ENCODE data around the gene UPF2.
A peak's percentile ranks its signal among the peaks of the same experiment; 100 is the strongest.
"Not testable (repeated sequence)": the region's sequence is repeated elsewhere in the genome, so short reads cannot be mapped to it uniquely, and the experiment has no call there.

Gene UPF2

DNA sequence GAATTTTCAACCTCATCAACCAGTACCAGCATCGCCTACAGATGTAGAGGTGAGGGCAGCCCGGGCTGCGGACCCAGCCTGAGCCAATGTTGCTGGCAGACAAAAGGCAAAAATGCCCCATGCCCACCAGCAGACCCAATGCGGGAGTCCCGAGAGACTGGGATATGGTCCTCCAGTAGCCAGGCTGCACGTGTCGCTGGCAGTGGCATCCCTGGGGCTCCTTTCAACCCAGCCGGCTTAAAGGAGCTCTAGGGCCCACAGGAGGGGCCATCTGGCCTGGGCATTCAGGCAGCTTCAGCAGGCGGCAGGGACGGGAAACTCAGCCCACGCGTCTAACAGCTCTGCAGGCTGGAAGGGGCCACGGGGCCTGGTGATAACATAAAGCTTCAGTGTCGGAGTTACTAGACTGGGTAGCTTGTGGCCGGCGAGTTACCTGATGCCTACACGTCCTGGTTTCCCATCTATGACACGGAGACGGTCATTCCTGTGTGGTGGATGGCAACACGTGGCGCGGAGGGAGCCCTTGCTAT, 148.8 kb downstream of the UPF2 start:
- H3K4me3 ChIP-seq, result no peak overlapping the region
- no peak overlapping the region for H3K27ac ChIP-seq

DNA sequence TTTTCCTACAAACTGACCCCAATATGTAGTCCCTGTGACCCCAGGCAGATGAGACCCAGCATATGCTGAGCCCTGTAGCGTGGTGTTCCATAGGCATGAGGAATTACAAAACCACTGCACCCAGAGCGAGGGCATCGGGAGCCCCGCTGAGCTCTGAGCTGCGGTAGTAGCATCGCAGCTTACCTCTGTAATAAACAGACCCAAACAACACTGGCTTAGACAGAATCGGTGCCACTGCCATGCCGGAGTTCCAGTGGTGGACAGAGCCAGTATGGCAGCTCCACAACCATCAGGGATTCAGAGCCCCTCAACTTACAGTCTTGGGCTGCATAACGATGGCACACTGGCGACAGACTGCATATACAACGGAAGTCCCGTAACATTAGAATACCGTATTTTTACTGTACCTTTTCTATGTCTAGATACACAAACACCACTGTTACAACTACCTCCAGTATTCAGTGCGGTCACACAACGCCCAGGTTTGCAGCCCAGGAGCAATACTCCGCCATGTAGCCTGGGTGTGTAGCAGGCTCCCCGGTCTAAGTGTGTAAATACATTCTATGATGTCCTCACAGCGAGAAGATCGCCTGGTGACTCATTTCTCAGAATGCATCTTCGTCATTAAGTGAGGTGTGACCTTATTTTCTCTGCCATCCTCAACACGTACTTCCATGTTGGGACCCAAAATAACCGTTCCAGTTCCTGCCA, 150.7 kb downstream of the UPF2 start:
- Histone ChIP-seq H3K27ac (no peak overlapping the region), H3K4me3 (no peak overlapping the region)

DNA sequence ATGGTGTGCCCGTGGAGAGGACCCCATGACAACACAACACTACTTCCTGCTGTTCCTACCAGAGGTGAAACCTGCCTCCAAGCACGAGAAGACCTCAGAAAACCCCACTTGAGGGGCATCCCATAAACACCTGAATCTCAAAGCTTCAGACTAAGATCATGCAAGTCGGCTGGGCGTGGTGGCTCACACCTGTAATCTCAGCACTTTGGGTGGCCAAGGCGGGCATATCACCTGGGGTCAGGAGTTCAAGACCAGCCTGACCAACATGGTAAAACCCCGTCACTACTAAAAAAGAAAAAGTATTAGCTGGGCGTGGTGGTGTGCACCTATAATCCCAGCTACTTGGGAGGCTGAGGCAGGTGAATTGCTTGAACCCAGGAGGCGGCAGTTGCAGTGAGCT, 153.3 kb downstream of the UPF2 start:
- not testable (repeated sequence) for H3K27ac ChIP-seq, H3K4me3 ChIP-seq

DNA sequence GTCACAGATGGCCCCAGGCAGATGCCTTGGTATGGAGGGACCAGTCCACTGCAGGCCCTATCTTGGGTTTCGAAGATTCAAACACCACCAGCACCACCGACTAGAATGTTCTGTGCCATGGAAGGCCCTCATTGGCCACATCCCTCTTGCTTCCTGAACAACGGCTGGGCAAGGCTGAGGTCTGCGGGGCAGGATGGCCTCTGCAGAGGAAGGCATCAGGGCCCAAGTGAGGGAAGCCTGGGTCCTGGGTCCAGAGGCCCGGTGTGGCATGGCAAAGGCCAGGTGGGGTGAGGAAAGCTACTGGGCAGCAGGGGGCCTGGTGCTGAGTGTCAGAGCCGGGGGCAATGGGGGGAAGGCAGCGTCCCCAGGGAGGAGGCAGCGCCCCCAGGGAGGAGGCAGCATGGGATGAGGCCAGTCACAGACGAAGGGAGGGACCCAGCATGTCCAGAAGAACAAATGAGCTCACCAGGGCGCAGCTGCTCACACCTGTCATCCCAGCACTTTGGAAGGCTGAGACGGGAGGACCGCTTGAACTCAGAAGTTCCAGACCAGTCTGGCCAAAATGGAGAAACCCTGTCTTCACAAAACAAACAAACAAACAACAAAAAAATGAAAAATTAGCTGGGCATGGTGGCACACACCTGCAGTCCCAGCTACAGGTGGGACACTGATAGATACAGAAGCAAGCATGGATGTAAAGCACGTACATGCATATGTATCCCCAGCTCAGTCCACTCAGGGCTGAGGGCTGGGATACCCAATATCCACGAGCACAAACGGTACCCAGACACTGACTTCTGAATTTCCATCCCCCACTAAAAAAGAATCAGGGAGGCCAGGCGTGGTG, 155.0 kb downstream of the UPF2 start:
- Histone ChIP-seq H3K27ac (no peak overlapping the region), H3K4me3 (no peak overlapping the region)

DNA sequence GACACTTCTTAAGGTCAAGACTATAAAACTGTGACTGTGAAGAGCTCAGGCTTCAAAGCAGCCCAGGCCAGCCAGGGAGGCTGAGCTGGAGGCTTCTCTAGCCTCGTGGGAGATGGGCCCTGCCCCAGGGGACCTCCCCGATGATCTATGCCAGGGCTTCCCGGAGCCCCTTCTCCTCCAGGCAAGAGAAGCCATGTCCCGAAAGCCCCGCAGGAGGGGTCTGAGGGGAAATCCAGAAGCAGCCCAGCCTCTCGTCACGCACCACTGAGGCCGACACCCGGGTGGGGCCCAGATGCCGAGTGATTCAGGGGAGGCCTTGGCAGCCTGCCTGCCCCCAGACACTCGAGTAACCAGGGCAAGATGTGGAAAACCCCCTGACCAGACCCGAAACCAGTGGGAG, 155.8 kb downstream of the UPF2 start:
- no peak overlapping the region for H3K27ac ChIP-seq
- no peak overlapping the region for H3K4me3 ChIP-seq

DNA sequence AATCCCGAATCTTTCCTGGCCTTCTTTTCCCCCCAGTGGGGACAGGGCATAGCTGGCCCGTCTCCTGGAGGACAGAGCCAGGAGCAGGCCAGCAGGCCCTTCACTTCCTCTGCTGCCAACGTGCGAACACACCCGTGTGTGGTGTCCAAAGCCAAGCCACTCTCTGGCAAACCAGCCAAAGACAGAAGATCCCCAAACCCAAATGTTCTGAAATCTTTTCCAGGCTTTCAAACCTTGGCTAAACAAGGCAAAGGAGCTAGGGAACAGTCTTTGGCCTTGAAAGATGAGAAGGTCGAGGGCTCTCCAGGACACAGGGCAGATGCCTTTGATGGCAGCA, 156.5 kb downstream of the UPF2 start:
- no peak overlapping the region for H3K4me3 ChIP-seq
- no peak overlapping the region for H3K27ac ChIP-seq

DNA sequence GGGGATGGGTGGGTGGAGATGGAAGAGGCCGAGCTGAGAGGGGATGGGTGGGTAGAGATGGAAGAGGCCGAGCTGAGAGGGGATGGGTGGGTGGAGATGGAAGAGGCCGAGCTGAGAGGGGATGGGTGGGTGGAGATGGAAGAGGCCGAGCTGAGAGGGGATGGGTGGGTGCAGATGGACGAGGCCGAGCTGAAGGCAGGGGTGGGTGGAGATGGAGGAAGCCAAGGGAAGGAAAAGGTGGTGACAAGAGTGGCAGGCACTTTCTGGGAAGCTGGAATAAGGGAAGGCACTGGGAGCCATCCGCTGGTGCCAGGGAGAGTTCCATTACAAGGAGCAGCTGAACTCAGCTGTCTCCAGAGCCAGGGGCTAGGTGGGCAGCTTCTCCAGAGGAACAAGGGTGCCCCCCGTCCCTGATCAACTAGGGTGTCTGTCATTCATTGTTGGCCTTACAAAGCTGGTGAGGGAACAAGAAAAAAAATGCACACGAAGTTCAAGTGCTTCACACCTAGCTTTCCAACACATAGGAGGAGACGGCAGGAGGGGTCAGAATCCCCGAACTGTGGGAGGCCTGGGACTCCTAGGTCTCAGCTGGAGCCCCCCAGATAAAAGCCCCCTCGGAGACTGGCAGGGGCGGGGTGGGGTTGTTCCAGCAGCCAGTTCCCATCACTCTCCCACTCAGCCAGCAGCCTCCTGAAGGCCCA, 157.0 kb downstream of the UPF2 start:
- Histone ChIP-seq H3K27ac (no peak overlapping the region), H3K4me3 (no peak overlapping the region)

DNA sequence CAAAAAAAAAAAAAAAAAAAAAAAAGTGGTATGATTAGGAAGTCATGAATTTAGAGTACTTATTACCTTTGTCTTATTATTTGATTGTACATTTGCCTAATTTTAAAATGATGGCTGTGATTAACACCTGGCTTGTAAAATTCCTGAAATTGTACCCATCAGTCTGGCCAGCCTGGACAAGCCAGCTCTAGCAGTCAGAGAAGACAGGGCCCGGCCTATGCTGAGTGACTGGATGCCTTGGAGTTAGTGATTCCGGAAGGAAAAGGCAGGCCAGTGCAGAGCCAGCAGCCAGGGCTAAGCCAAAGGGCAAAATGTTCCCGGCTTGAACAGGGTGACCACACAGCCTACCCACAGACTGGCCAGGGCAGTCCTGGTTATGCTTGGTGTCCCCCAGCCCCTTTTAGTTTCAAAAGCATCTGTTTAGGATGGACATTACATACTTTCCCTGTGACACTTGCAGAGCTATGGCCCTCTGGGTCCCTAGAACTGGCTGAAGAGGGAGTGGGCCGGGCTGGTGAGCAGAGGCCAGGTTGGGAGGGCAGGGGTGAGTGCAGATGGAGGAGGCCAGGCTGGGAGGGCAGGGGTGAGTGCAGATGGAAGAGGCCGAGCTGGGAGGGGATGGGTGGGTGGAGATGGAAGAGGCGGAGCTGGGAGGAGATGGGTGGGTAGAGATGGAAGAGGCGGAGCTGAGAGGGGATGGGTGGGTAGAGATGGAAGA, 157.7 kb downstream of the UPF2 start:
- H3K27ac ChIP-seq, result peak overlapping the region in 1 of 21 experiments; percentile 17
- no peak overlapping the region for H3K4me3 ChIP-seq

DNA sequence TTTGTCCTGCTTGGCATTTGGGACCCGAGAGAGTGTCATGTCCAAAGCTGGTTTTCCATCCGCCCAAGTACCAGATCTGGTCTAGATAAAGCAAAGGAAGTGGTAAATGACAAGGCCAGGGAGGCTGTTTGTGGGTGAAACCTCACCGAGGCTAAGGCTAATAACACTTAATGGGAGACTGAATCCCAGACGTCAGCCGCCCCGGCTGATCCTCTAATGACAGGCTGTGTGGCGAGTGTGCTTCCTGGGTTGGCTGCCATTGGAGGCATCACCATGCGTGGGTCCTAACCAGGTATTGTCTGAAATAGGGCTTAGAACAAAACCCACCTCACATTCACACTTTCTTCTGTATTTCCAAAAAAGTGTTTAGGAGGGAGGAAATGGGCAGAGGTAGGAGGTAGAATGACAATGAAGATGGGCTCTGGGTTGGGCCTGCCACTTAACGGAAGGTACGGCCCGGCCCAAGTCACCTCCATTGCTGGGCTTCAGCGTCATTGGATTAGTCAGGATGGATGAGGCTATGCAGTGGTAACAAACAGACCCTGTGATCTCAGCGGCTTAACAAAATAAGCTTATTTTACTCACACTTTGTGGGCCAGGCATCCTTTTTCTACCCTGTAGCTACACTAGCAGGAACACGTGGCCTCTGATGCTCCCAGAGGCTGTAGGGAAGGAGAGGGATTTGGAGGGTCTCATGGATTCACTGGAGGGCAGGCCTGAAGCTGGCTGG, 159.8 kb downstream of the UPF2 start:
- Histone ChIP-seq H3K27ac (peak overlapping the region in 1 of 21 experiments; percentile 48), H3K4me3 (no peak overlapping the region)

DNA sequence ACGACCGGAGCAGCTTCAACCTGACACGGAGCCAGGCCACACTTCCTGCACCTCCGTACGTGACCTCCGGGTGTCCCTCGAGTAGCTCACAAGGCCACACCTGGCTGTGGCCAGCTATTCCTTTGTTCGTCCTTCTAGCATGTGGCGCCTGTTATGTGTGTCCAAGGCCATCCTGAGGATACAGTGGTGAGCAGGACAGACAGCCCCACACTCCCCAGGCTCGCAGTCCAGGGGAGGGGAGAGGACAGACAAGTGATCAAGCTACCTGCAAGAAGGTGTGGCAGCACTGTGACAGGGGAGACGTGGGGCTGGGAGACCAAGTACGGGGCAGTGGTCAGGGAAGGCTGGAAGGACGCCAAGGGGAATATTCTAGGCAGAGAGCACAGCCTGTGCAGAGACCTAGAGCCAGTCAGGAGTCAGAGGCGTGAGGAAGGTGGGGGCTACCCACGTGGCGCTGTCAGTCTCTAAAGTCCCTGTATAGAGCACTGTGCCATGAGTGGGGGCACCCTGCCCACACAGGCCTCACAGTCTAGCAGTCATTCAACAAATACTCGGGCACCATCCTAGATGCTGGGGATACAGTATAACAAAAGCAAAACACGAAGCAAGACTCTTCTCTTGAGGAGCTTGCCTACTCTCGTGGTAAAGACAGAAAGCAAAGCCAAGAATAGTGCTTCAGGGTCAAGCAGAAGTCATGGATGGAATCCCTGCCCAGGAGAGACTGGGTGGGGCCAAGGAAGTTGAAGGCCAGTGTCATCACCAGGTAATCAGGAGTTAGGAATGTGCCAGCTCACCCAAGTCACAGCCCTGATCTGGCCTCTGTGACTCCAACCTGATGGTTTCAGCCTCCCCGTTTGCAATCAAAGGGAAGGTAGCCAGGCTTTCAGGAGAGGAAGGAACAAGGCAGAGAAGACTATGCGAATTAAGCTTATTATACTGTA, 160.9 kb downstream of the UPF2 start:
- peak overlapping the region in 1 of 21 experiments; percentile 4 for H3K27ac ChIP-seq
- no peak overlapping the region for H3K4me3 ChIP-seq

DNA sequence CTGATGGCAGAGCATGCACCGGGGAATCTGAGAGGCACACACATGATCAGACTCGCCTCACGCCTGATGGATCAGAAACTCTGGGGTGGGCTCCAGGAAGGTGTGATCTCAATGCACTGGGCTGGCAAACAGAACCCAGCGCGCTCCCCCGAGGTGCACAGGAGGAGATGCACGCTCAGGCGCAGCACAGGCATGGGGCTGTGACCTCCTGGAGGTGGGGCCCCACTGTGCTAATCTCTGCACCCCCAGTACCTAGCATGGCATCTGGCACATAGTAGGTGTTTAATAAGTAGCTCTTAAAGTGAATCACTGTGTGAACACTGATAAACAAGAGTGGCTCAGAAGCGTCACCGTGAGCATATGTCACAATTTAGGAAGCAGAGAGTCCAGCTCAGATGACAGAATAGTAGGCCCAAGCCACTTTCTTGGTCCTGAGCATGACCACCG, 161.6 kb downstream of the UPF2 start:
- H3K27ac ChIP-seq, result peak overlapping the region in 2 of 21 experiments; percentile 4 to 66

DNA sequence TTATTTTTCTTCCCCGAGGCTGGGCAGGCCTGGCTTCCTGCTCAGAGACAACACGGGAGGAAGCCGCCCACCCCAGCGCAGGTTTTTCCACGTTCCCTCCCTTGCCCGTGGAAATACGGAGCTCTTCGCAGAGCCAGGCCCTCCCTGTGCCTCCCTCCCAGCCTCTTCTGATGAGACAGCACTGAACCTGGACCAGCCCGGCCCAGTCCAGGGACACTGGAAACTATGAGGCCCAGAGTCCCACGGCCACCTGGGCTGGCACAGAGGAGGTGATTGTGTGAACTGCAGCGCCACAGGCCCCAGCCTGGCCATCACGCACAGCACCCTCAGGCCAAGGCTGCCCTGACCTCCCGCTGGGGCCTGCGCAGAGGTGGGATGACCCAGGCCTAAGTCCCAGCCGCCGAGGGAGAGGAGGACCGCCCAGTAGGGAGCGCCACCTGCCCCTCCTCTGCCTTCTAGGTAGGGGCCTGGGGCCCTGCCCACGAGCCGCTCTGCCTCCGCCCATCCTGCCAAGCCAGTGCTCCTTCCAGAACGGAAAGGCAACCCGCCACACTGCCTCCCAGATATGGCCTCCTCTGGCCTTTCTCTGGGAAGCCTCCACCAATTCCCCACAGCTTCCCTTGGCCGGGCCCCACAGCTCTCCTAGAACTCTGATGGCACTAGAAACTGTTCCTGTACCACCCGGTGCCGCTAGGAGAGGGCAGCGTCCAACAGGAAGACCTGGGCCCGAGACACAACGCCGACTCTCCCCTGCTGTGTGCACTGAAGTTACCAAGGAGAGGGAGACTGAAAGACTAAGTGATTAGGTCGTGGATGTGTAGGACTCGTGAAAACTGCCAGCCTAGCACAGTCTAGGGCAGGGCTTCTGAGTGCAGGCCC, 162.2 kb downstream of the UPF2 start:
- Histone ChIP-seq H3K4me3 (no peak overlapping the region), H3K27ac (peak overlapping the region in 6 of 21 experiments; percentile 5 to 66 (median 20))

More for the DNA sequence above, 161.6 kb downstream of the UPF2 start:
- no peak overlapping the region for H3K4me3 ChIP-seq

DNA sequence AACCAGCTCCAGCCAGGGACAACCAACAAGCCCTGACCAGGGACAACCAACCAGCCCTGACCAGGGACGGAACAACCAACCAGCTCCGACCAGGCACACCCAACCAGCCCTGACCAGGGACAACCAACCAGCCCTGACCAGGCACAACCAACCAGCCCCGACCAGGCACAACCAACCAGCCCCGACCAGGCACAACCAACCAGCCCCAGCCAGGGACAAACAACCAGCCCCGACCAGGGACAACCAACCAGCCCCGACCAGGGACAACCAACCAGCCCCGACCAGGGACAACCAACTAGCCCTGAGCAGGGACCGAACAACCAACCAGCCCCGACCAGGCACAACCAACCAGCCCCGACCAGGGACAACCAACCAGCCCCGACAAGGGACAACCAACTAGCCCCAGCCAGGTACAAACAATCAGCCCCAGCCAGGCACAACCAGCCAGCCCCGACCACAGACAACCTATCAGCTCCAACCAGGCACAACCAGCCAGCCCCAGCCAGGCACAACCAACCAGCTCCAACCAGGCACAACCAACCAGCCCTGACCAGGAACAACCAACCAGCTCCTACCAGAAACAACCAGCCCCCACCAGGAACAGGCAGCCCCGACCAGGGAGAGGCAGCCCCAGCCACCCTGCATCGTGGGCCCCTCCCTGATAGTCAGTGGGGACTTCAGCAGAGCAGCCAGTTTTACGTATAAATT, 163.1 kb downstream of the UPF2 start:
- H3K27ac ChIP-seq, result peak overlapping the region in 3 of 21 experiments; percentile 10 to 66 (median 41)
- no peak overlapping the region for H3K4me3 ChIP-seq

DNA sequence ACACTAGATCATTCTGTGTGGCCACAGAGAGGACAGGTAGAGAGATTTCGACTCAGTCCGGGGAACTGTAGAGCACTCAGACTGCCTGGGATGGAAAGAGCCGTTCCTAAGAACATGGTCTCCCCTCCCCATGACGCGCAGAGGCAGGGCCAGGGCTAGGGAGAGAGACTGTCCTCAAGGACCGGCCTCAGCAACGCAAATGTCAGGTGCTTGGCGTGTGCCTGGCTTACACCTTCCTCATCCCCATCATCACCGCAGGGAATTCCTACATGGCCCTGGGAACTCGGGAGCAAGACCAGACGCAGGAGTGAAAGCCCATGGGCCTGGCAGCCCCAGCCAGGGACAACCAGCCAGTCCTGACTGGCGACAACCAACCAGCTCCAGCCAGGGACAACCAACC, 163.8 kb downstream of the UPF2 start:
- Histone ChIP-seq H3K4me3 (no peak overlapping the region), H3K27ac (no peak overlapping the region)

DNA sequence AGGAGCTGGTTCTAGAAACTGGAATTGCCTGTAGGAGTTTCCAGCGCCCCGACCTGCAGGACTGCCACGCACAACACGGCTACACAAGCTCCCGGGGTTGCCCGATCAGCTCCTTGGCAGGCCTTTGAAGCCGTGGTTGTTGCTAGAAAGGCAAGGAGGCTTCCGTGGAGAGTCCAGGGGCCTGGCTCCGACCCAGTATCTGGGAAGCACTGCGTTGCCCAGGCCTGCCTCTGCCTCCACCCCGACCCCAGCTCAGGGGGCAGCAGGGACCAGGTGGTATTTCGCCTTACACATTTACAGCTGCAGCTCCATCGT, 165.1 kb downstream of the UPF2 start:
- Histone ChIP-seq H3K27ac (peak overlapping the region in 1 of 21 experiments; percentile 83), H3K4me3 (no peak overlapping the region)

DNA sequence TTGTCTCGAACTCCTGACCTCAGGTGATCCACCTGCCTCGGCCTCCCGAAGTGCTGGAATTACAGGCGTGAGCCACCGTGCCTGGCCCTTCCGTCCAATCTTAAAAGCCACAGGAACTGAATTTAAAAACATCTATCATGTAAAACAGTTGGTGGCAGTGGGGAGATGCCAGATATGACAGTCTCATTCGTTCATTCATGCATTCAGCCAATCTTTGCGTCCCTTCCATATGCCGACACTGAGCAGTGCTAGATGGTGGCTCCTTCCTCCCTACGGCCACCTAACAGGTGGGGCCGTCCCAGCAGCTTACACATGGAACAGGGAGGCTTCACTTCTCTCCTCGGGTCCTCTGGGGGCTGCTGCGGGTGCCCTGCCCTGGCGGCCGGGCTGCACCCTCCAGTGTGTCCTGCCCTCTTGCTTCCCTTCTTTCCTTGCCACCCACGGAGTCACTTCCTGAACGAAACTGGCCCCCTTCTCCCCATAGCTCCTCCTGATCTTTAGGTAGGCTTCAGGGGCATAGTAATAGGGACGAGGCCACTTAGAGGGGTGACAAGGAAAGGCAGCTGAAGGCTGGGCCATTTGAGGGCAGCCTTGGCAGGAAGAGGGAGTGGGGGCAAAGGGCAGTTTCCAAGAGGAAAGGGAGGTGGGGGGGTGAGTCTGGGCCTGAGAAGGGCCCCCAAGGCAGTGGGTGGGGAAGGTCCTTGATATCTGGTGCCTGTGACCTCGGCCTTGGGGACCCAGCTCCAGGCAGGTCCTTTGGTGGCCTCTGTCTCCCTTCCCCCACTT, 165.6 kb downstream of the UPF2 start:
- Histone ChIP-seq H3K4me3 (no peak overlapping the region), H3K27ac (peak overlapping the region in 4 of 21 experiments; percentile 12 to 83 (median 54))
